GM23338 (cell line): ENCODE results near the gene CSKMT. TPM values are rescaled to one million over a fixed set of nuclear protein-coding genes. Genes with fewer than 3 reads are reported as not detected.
A peak's percentile ranks its signal among the peaks of the same experiment; 100 is the strongest.

Experiments
- ATAC-seq: fragments of 200-7000 bp; cut with Tn5 transposase; 3 replicates; pipeline ENCODE4 v1.9.1; 2020
- DNase-seq: peaks from one replicate; pipeline ENCODE4 v3.0.0-alpha.2; 2015; ENCODE audit warnings: low spot score
- H2AFZ ChIP-seq: fragments of 200-600 bp; sonication (generic); 2 replicates; pipeline ENCODE4 v1.8.0; 2016; ENCODE audit warnings: antibody characterized with exemption, mild to moderate bottlenecking, moderate library complexity
- H3F3A ChIP-seq: fragments of 200-600 bp; sonication (generic); replicated peaks from 2 replicates; pipeline ENCODE4 v1.8.0; 2017; ENCODE audit warnings: antibody characterized with exemption, mixed run types, low read depth
- H3K27ac ChIP-seq: fragments of 200-600 bp; sonication (generic); 2 replicates; pipeline ENCODE4 v1.6.1; 2016; ENCODE audit warnings: low read depth
- H3K27me3 ChIP-seq: fragments of 200-600 bp; sonication (generic); 2 replicates; pipeline ENCODE4 v1.8.0; 2016; ENCODE audit warnings: mild to moderate bottlenecking, mixed run types, moderate library complexity; ENCODE audit not compliant: insufficient read depth
- H3K36me3 ChIP-seq: fragments of 200-600 bp; sonication (generic); 2 replicates; pipeline ENCODE4 v1.8.0; 2016; ENCODE audit warnings: mild to moderate bottlenecking; ENCODE audit not compliant: insufficient read depth
- H3K4me1 ChIP-seq: fragments of 200-600 bp; sonication (generic); 2 replicates; pipeline ENCODE4 v1.8.0; 2016; ENCODE audit warnings: mild to moderate bottlenecking, moderate library complexity; ENCODE audit not compliant: insufficient read depth
- H3K4me2 ChIP-seq: fragments of 200-600 bp; sonication (generic); 2 replicates; pipeline ENCODE4 v1.7.1; 2017; ENCODE audit warnings: mixed run types
- H3K4me3 ChIP-seq: fragments of 200-600 bp; sonication (generic); 2 replicates; pipeline ENCODE4 v1.6.1; 2016; ENCODE audit warnings: mixed run types
- H3K79me2 ChIP-seq: fragments of 200-600 bp; sonication (generic); replicated peaks from 2 replicates; pipeline ENCODE4 v1.8.0; 2017; ENCODE audit warnings: mild to moderate bottlenecking; ENCODE audit not compliant: insufficient read depth
- H3K9me2 ChIP-seq: fragments of 200-600 bp; sonication (generic); 2 replicates; pipeline ENCODE4 v1.8.0; 2017; ENCODE audit not compliant: insufficient read depth
- H4K20me1 ChIP-seq: fragments of 200-600 bp; sonication (generic); replicated peaks from 2 replicates; pipeline ENCODE4 v1.8.0; 2017; ENCODE audit warnings: mild to moderate bottlenecking; ENCODE audit not compliant: insufficient read depth
- H3K27ac Mint-ChIP-seq: 2 replicates; pipeline ENCODE4 v1.8.0; 2020; ENCODE audit warnings: inconsistent platforms, mild to moderate bottlenecking, moderate library complexity, mixed read lengths
- H3K27me3 Mint-ChIP-seq: 3 replicates; pipeline ENCODE4 v1.8.0; 2022; ENCODE audit warnings: low read depth, mild to moderate bottlenecking, moderate library complexity, mixed read lengths, inconsistent platforms; ENCODE audit not compliant: insufficient read depth, poor library complexity
- H3K36me3 Mint-ChIP-seq: 3 replicates; pipeline ENCODE4 v1.8.0; 2021; ENCODE audit warnings: low read depth, mild to moderate bottlenecking, inconsistent platforms, moderate library complexity, mixed read lengths
- H3K4me1 Mint-ChIP-seq: 3 replicates; pipeline ENCODE4 v1.8.0; 2020; ENCODE audit warnings: mild to moderate bottlenecking, inconsistent platforms, mixed read lengths
- H3K4me3 Mint-ChIP-seq: 3 replicates; pipeline ENCODE4 v1.8.0; 2021; ENCODE audit warnings: moderate library complexity, mild to moderate bottlenecking, inconsistent platforms, mixed read lengths
- H3K9me3 Mint-ChIP-seq: 3 replicates; pipeline ENCODE4 v1.8.0; 2020; ENCODE audit warnings: moderate library complexity, mild to moderate bottlenecking, inconsistent platforms, mixed read lengths
- CREB1 ChIP-seq: fragments of 250-450 bp; sonication (Bioruptor Pico); IDR thresholded peaks from 2 replicates; pipeline ENCODE4 v1.5.0; 2020; ENCODE audit warnings: low read depth, mild to moderate bottlenecking, moderate library complexity
- EZH2 ChIP-seq: fragments of 200-600 bp; sonication (generic); IDR thresholded peaks from one replicate; pipeline ENCODE4 v1.8.0; 2017; ENCODE audit warnings: antibody characterized with exemption, mild to moderate bottlenecking, low read depth; ENCODE audit not compliant: unreplicated experiment
- EZH2phosphoT487 ChIP-seq: fragments of 200-600 bp; sonication (generic); IDR thresholded peaks from one replicate; pipeline ENCODE4 v1.8.1; 2018; ENCODE audit warnings: antibody characterized with exemption; ENCODE audit not compliant: unreplicated experiment
- NANOG ChIP-seq: IDR thresholded peaks from 2 replicates; pipeline ENCODE4 v1.6.1; 2016; ENCODE audit warnings: antibody characterized with exemption, borderline replicate concordance
- POLR2AphosphoS5 ChIP-seq: IDR thresholded peaks from 2 replicates; pipeline ENCODE4 v1.6.1; 2016; ENCODE audit warnings: antibody characterized with exemption, low read depth
- ZNF331 ChIP-seq: fragments of 250-450 bp; sonication (Bioruptor Pico); IDR thresholded peaks from 2 replicates; pipeline ENCODE4 v1.5.0; 2020; ENCODE audit warnings: low read depth, mild to moderate bottlenecking, moderate library complexity
- polyA plus RNA-seq: library from polyadenylated mRNA; unstranded; fragments of >200 nt; fragmentation: Nextera tagmentation; extraction: Ambion mirVana; gene quantifications from 2 replicates; pipeline ENCODE4 v1.2.1, GENCODE V29; 2016
- total RNA-seq: library from RNA; depleted of rRNA; stranded (reverse); fragments of >200 nt; shearing (Covaris generic); gene quantifications from 2 replicates; pipeline ENCODE4 v1.2.3, GENCODE V29; 2014
- TF ChIP-seq, protein P1 (sequence below), 2 experiments: fragments of 200-600 bp in 1 of 2; sonication (generic) in 1 of 2; conservative IDR thresholded peaks; 2 replicates each; pipeline versions ENCODE4 v1.5.1 to v1.6.1; 2016 to 2017; ENCODE audit warnings: antibody characterized with exemption in 2 of 2, low read depth in 2 of 2, mild to moderate bottlenecking in 2 of 2, moderate library complexity in 1 of 2
- TF ChIP-seq, protein P2 (sequence below): fragments of 250-450 bp; sonication (Bioruptor Pico); IDR thresholded peaks from 2 replicates; pipeline ENCODE4 v1.5.0; 2020; ENCODE audit warnings: mild to moderate bottlenecking, moderate library complexity
- TF ChIP-seq, protein P3 (sequence below): IDR thresholded peaks from 2 replicates; pipeline ENCODE4 v1.6.1; 2016; ENCODE audit warnings: antibody characterized with exemption
- TF ChIP-seq, protein P4 (sequence below): IDR thresholded peaks from one replicate; pipeline ENCODE4 v1.6.1; 2018; ENCODE audit warnings: antibody characterized with exemption; ENCODE audit not compliant: unreplicated experiment

The CSKMT gene
- total and polyA plus RNA-seq, 2 experiments from 2014 or later = 8.0 to 25.6 TPM

DNA sequence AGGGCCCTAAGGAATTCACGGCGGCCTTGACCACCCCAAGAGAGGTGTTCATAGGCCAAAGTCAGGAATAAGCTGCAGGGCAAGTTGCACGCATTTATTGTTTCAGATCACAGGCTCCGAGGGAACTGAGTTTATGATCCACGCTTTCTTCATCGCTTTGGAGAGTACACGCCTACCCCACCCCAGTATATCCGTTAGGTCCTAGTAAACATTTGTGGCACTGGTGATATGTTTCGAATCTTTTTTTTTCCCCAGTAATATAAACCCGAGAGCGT is 19.5 kb upstream of the CSKMT start:
- H3K27me3 ChIP-seq = no peaks in the 10 kb centered on the region
- Mint-ChIP-seq H3K27me3 (peaks cover 11% of the 10 kb centered on the region), H3K9me3 (peaks cover 2% of the 10 kb centered on the region; the same call in 1 of the 3 replicates), H3K36me3 (peaks cover 39% of the 10 kb centered on the region), H3K27ac (peak overlapping the region; percentile 98), H3K4me1 (peaks cover 12% of the 10 kb centered on the region), H3K4me3 (peak overlapping the region; percentile 99)
- H3K9me2 ChIP-seq = no peaks in the 10 kb centered on the region
- H3K4me1 ChIP-seq = no peaks in the 10 kb centered on the region; the same call in 1 of the 2 replicates
- DNase-seq = no peak
- H4K20me1 ChIP-seq = peaks cover 23% of the 10 kb centered on the region
- H3K4me3 ChIP-seq = peak overlapping the region; percentile 100
- H3K36me3 ChIP-seq = peaks cover 10% of the 10 kb centered on the region; the same call in 1 of the 2 replicates
- ATAC-seq = no peak
- H2AFZ ChIP-seq = no peak overlapping the region
- peaks cover 46% of the 10 kb centered on the region for H3K79me2 ChIP-seq
- peak overlapping the region; percentile 96 for H3K27ac ChIP-seq
- peak overlapping the region; percentile 100 for H3K4me2 ChIP-seq
- TF ChIP-seq ZNF331 (CRISPR knock-in tag) (no peak), EZH2 (no peak), POLR2AphosphoS5 (no peak), EZH2phosphoT487 (no peak), CREB1 (CRISPR knock-in tag) (no peak), NANOG (no peak)
- TF ChIP-seq, protein P1, sequence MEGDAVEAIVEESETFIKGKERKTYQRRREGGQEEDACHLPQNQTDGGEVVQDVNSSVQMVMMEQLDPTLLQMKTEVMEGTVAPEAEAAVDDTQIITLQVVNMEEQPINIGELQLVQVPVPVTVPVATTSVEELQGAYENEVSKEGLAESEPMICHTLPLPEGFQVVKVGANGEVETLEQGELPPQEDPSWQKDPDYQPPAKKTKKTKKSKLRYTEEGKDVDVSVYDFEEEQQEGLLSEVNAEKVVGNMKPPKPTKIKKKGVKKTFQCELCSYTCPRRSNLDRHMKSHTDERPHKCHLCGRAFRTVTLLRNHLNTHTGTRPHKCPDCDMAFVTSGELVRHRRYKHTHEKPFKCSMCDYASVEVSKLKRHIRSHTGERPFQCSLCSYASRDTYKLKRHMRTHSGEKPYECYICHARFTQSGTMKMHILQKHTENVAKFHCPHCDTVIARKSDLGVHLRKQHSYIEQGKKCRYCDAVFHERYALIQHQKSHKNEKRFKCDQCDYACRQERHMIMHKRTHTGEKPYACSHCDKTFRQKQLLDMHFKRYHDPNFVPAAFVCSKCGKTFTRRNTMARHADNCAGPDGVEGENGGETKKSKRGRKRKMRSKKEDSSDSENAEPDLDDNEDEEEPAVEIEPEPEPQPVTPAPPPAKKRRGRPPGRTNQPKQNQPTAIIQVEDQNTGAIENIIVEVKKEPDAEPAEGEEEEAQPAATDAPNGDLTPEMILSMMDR (conservative IDR thresholded peaks at IDR 0.05; ENCODE audit: low read depth in 2 of 2) = no peak
- TF ChIP-seq, protein P2, sequence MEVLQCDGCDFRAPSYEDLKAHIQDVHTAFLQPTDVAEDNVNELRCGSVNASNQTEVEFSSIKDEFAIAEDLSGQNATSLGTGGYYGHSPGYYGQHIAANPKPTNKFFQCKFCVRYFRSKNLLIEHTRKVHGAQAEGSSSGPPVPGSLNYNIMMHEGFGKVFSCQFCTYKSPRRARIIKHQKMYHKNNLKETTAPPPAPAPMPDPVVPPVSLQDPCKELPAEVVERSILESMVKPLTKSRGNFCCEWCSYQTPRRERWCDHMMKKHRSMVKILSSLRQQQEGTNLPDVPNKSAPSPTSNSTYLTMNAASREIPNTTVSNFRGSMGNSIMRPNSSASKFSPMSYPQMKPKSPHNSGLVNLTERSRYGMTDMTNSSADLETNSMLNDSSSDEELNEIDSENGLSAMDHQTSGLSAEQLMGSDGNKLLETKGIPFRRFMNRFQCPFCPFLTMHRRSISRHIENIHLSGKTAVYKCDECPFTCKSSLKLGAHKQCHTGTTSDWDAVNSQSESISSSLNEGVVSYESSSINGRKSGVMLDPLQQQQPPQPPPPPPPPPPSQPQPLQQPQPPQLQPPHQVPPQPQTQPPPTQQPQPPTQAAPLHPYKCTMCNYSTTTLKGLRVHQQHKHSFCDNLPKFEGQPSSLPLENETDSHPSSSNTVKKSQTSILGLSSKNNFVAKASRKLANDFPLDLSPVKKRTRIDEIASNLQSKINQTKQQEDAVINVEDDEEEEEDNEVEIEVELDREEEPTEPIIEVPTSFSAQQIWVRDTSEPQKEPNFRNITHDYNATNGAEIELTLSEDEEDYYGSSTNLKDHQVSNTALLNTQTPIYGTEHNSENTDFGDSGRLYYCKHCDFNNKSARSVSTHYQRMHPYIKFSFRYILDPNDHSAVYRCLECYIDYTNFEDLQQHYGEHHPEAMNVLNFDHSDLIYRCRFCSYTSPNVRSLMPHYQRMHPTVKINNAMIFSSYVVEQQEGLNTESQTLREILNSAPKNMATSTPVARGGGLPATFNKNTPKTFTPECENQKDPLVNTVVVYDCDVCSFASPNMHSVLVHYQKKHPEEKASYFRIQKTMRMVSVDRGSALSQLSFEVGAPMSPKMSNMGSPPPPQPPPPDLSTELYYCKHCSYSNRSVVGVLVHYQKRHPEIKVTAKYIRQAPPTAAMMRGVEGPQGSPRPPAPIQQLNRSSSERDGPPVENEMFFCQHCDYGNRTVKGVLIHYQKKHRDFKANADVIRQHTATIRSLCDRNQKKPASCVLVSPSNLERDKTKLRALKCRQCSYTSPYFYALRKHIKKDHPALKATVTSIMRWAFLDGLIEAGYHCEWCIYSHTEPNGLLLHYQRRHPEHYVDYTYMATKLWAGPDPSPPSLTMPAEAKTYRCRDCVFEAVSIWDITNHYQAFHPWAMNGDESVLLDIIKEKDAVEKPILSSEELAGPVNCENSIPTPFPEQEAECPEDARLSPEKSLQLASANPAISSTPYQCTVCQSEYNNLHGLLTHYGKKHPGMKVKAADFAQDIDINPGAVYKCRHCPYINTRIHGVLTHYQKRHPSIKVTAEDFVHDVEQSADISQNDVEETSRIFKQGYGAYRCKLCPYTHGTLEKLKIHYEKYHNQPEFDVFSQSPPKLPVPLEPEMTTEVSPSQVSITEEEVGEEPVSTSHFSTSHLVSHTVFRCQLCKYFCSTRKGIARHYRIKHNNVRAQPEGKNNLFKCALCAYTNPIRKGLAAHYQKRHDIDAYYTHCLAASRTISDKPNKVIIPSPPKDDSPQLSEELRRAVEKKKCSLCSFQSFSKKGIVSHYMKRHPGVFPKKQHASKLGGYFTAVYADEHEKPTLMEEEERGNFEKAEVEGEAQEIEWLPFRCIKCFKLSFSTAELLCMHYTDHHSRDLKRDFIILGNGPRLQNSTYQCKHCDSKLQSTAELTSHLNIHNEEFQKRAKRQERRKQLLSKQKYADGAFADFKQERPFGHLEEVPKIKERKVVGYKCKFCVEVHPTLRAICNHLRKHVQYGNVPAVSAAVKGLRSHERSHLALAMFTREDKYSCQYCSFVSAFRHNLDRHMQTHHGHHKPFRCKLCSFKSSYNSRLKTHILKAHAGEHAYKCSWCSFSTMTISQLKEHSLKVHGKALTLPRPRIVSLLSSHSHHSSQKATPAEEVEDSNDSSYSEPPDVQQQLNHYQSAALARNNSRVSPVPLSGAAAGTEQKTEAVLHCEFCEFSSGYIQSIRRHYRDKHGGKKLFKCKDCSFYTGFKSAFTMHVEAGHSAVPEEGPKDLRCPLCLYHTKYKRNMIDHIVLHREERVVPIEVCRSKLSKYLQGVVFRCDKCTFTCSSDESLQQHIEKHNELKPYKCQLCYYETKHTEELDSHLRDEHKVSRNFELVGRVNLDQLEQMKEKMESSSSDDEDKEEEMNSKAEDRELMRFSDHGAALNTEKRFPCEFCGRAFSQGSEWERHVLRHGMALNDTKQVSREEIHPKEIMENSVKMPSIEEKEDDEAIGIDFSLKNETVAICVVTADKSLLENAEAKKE = no peak
- TF ChIP-seq, protein P3, sequence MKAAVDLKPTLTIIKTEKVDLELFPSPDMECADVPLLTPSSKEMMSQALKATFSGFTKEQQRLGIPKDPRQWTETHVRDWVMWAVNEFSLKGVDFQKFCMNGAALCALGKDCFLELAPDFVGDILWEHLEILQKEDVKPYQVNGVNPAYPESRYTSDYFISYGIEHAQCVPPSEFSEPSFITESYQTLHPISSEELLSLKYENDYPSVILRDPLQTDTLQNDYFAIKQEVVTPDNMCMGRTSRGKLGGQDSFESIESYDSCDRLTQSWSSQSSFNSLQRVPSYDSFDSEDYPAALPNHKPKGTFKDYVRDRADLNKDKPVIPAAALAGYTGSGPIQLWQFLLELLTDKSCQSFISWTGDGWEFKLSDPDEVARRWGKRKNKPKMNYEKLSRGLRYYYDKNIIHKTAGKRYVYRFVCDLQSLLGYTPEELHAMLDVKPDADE = no peak
- TF ChIP-seq, protein P4, sequence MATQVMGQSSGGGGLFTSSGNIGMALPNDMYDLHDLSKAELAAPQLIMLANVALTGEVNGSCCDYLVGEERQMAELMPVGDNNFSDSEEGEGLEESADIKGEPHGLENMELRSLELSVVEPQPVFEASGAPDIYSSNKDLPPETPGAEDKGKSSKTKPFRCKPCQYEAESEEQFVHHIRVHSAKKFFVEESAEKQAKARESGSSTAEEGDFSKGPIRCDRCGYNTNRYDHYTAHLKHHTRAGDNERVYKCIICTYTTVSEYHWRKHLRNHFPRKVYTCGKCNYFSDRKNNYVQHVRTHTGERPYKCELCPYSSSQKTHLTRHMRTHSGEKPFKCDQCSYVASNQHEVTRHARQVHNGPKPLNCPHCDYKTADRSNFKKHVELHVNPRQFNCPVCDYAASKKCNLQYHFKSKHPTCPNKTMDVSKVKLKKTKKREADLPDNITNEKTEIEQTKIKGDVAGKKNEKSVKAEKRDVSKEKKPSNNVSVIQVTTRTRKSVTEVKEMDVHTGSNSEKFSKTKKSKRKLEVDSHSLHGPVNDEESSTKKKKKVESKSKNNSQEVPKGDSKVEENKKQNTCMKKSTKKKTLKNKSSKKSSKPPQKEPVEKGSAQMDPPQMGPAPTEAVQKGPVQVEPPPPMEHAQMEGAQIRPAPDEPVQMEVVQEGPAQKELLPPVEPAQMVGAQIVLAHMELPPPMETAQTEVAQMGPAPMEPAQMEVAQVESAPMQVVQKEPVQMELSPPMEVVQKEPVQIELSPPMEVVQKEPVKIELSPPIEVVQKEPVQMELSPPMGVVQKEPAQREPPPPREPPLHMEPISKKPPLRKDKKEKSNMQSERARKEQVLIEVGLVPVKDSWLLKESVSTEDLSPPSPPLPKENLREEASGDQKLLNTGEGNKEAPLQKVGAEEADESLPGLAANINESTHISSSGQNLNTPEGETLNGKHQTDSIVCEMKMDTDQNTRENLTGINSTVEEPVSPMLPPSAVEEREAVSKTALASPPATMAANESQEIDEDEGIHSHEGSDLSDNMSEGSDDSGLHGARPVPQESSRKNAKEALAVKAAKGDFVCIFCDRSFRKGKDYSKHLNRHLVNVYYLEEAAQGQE = no peak
- 0 out of 2 replicates have a peak, but pooled peaks cover 16% of the 10 kb centered on the region for H3F3A ChIP-seq
